Activated CD4-positive, CD25-positive, alpha-beta regulatory T cell (primary cell): ENCODE measurements around the gene ATP5PD.
"Not testable (repeated sequence)": the region's sequence is repeated elsewhere in the genome, so short reads cannot be mapped to it uniquely, and the experiment has no call there.

Experiments
- DNase-seq, 4 experiments: peaks; one replicate each; lab custom pipeline; 2025; lab: John Stamatoyannopoulos, UW

ATP5PD gene

GRCh38 chr17:75051941-75052340 is 5.2 kb upstream of the ATP5PD start:
- no peak for DNase-seq

- DNase-seq = no peak
Measured at GRCh38 chr17:75049706-75050105, 2.9 kb upstream of the ATP5PD start.

- DNase-seq = no peak
Measured at GRCh38 chr17:75049057-75049456, 2.3 kb upstream of the ATP5PD start.

- no peak for DNase-seq
Measured at GRCh38 chr17:75048249-75048878, 1.6 kb upstream of the ATP5PD start.

GRCh38 chr17:75047398-75048098 is 779 bp upstream of the ATP5PD start:
- peak in 2 of 4 experiments; percentile 8 to 11 for DNase-seq

GRCh38 chr17:75045946-75046406 is 793 bp downstream of the ATP5PD start:
- not testable (repeated sequence) for DNase-seq

GRCh38 chr17:75044716-75045115 is 2.1 kb downstream of the ATP5PD start:
- DNase-seq = no peak

GRCh38 chr17:75043789-75044188 is 3.0 kb downstream of the ATP5PD start:
- DNase-seq = not testable (repeated sequence)

GRCh38 chr17:75041656-75042280 is 5.0 kb downstream of the ATP5PD start:
- no peak for DNase-seq

- DNase-seq = no peak
Measured at GRCh38 chr17:75039238-75039637, 7.5 kb downstream of the ATP5PD start.

GRCh38 chr17:75036643-75037268 is 10.0 kb downstream of the ATP5PD start:
- peak in 3 of 4 experiments; percentile 12 to 74 (median 64) for DNase-seq

- DNase-seq = peak; percentile 43 to 94 (median 76)
Measured at GRCh38 chr17:75034236-75034908, 12.4 kb downstream of the ATP5PD start.

GRCh38 chr17:75033346-75034235 is 13.2 kb downstream of the ATP5PD start:
- DNase-seq = peak; percentile 56 to 93 (median 74)

GRCh38 chr17:75032720-75033280 is 14.0 kb downstream of the ATP5PD start:
- no peak for DNase-seq

GRCh38 chr17:75031972-75032719 is 14.6 kb downstream of the ATP5PD start:
- DNase-seq = peak in 3 of 4 experiments; percentile 8 to 30 (median 26)

- no peak for DNase-seq
Measured at GRCh38 chr17:75030161-75030560, 16.6 kb downstream of the ATP5PD start.

- not testable (repeated sequence) for DNase-seq
Measured at GRCh38 chr17:75026650-75027049, 20.1 kb downstream of the ATP5PD start.

- DNase-seq = not testable (repeated sequence)
Measured at GRCh38 chr17:75025398-75025734, 21.4 kb downstream of the ATP5PD start.

- DNase-seq = no peak
Measured at GRCh38 chr17:75024686-75025397, 21.9 kb downstream of the ATP5PD start.
